HG03045 (cell line): Measurements from ENCODE around the gene FRAS1.

Source experiments
- ATAC-seq: cut with Tn5 transposase; IDR thresholded peaks from one replicate; pipeline ENCODE4 v1.9.1; 2021; ENCODE audit warnings: mild to moderate bottlenecking, moderate library complexity; ENCODE audit not compliant: unreplicated experiment

The FRAS1 gene

DNA sequence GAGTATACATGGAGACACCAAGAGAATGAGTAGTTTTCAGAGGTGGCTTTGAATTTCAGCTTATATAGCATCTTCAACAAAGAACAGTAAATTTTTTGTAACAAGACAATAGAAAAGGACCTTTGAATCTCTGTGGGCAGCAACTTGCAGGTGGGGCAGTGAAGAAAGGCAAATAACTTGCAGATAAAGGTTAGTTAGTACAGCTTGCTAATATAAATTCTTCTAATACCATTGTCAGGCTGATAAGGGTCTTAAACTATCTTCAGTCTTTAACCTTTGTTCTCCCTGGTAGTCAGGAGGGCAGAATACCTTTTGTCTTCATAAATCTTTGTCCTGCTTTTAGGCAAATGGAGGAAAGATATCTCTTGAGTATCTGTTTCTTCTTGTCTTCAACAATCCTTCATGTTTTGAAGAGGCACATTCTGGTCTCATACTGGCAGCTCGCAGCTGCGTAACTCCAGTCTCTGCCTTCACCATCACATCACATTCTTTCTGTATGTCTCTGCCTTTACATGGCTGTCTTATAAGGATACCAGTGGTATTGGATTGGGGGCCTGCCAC lies 510.5 kb downstream of the FRAS1 start:
- no peak for ATAC-seq

GRCh38 chr4:78568640-78569305 lies 511.6 kb downstream of the FRAS1 start:
- ATAC-seq, result peak; percentile 46

DNA sequence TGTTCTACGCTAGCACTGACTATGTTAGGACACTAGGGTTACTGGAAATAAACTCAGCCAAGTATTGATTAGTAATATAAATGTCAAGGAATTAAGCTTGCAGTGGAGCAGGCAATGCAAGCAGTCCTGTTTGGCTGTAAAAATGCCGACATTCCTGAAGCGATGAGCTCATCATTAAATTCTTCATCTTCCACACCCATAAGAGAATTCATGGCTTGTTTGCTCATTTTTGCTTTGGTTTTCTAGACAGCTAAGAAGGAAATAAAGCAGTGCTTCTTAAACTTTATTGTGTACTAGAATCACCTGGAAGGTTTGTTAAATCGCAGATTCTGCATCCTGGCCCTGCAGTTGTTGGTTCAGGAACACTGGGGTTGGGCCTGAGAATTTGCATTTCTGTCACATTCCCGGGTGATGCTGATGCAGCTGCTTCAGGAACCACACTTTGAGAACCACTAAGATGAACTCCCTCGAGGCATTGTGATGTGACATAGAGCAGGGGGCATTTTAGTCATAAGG lies 512.2 kb downstream of the FRAS1 start:
- no peak for ATAC-seq

- ATAC-seq, result no peak
These were observed 513.0 kb downstream of the FRAS1 start for GRCh38 chr4:78570117-78570516.

DNA sequence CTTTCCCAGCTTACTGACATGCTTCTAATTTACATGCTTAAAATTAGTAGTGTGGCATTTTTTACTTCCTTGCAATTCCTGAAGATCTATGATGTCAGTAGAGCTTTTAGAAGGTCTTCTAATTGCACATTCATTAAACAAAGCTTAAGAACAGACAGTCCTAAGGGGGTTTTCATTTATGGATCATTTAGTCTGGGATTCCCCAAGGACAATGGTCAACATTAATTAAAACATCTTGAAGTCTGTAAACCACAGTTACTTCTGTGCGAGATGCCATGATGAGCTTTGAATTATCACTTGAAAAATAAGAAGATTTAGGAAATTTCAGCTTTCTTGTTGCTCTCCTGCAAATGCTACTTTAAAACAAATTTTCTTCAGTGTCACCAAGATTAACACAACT lies 514.7 kb downstream of the FRAS1 start:
- no peak for ATAC-seq

DNA sequence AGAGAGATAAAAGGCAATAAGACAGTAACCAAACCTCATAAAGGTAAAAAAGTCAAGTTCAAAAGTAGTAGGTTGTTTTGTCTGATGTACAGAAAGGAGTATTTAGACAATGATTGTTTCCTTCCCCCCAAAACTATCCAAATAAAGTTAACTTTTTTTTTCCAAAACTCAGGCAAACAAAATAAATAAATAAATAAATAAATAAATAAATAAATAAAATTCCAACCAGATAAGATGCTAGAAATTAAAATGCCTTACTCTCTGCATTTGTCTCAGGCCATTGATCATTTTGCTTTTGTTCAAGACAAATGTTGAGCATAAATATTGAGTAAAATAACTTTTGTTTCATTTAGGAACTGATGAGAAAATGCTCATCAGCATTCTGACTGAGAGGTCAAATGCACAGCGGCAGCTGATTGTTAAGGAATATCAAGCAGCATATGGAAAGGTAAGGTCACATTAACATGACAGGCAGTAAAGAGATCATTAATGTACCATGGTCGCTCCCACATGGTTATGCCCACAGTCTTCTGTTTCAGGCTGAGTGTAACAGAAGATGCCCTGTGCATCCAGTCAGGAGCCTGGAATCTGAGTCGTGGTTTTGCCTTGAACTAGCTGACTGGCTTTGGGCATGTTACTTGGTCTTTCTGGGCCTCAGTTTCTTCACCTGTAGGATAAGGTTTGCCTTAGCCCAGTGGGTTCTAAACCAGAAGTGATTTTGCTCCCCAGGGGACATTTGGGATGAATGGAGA lies 521.7 kb downstream of the FRAS1 start:
- no peak for ATAC-seq

DNA sequence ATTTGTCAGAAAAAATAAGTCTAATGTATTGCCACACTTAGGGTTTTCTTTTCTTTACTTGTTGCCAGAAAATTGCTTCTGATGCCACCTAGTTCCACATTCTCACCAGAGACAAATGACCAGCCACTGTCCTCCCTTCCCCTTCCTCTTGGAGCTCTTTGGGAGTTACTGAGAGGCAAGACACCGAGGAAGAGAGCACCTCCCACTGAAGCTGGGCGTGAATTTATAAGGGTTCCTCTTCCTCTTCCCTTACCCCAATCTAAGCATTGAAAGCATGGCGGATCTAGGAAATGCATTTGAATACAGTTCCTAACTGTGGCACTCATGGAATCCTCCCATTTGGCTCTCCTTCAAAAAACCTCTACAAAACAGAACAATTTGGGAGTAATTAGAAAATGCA lies 524.5 kb downstream of the FRAS1 start:
- no peak for ATAC-seq

GRCh38 chr4:78584863-78585547 lies 527.9 kb downstream of the FRAS1 start:
- no peak for ATAC-seq

GRCh38 chr4:78585633-78586032 lies 528.5 kb downstream of the FRAS1 start:
- ATAC-seq, result no peak

DNA sequence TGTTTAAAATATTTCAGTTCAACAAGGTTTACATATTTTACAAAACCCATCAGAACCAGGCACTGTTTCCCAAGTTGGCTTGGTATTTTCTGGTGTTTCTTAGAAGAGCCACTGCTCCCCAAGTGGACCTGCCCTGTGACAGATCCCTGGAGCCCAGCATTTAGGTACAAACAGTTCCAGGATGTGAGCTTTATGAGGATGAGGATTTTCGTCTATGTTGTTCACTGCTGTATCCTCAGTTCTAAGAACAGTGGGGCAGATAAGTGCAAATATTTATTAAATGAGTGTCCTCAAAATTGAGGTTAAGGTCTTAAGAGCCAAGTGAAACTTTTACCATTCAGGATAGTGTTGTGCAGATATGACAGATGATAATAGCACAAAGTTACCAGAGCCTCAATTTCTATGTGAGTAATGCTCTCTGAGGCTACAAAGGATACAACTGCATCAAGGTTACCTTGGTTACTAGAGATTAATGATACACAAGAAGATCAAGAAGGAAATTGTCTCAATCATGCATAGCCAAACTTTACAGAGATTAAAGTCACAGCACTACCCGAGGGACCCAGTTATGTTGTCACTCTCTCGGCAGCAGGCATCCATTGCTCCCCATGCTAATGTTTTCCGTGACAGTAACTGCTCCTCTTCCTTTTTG lies 531.9 kb downstream of the FRAS1 start:
- no peak for ATAC-seq

GRCh38 chr4:78591404-78591803 lies 534.3 kb downstream of the FRAS1 start:
- no peak for ATAC-seq

DNA sequence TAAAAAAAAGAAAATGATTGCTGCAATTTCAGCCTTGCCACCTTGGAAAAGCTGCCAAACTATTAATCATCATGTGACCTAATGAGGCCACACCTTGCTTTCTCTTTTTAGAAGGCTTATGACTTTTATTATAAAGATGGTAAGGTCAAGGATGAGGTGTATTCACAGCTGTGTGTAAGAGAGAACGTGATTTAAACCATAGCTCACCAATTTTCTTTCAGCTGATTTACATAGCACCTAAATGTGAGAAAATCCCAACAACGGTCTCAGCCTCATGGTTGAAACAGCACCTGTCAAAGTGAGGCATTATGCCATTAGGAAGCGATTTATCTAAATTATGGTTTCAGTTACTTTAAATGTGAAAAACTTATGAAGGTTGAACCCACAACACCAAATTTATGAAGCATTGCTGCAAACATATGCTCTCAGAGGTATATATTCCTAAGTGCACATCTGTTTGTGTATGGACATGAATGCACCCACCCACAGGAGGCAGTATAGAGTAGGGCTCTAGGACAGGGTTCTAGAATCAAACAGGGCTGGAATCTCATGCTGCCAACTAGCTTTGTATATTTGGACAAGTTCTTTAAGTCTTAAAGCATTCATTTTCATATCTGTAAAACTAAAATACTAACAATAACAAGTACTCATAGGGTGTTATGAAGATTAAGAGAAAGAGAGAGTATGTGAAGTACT lies 535.1 kb downstream of the FRAS1 start:
- no peak for ATAC-seq
